Neural cell (in vitro differentiated cells): ENCODE results near the gene TACR2. TPM values are rescaled to one million over a fixed set of nuclear protein-coding genes. Genes with fewer than 3 reads are reported as not detected.

Source experiments
- H2AFZ ChIP-seq: fragments of 200-600, 300-800 bp; sonication (generic), shearing (Covaris generic); 2 replicates; pipeline ENCODE4 v1.6.0; 2014; ENCODE audit warnings: low read depth, mild to moderate bottlenecking, antibody characterized with exemption, low read length, moderate library complexity
- H3F3A ChIP-seq: fragments of 200-600 bp; shearing (Covaris generic); 2 replicates; pipeline ENCODE4 v1.6.1; 2016; ENCODE audit warnings: mild to moderate bottlenecking, moderate library complexity, mixed read lengths, antibody characterized with exemption, low read length; ENCODE audit not compliant: insufficient read depth, poor library complexity, severe bottlenecking
- H3K27ac ChIP-seq: fragments of 200-600, 300-800 bp; sonication (generic), shearing (Covaris generic); 2 replicates; pipeline ENCODE4 v1.5.1; 2014; ENCODE audit warnings: mild to moderate bottlenecking, low read length, moderate library complexity
- H3K27me3 ChIP-seq: fragments of 300-800, 200-600 bp; sonication (generic), shearing (Covaris generic); 2 replicates; pipeline ENCODE4 v1.6.0; 2014; ENCODE audit warnings: mild to moderate bottlenecking, low read depth, low read length, moderate library complexity; ENCODE audit not compliant: insufficient read depth
- H3K36me3 ChIP-seq: fragments of 300-800, 200-600 bp; sonication (generic), shearing (Covaris generic); 2 replicates; pipeline ENCODE4 v1.5.1; 2014; ENCODE audit warnings: mild to moderate bottlenecking, antibody characterized with exemption, low read length, moderate library complexity; ENCODE audit not compliant: insufficient read depth
- H3K4me2 ChIP-seq: fragments of 300-800, 200-600 bp; sonication (generic), shearing (Covaris generic); 2 replicates; pipeline ENCODE4 v1.6.0; 2014; ENCODE audit warnings: mild to moderate bottlenecking, low read length
- H3K4me3 ChIP-seq: fragments of 300-800, 200-600 bp; sonication (generic), shearing (Covaris generic); 2 replicates; pipeline ENCODE4 v1.5.1; 2014; ENCODE audit warnings: mild to moderate bottlenecking, low read length, moderate library complexity
- H3K79me2 ChIP-seq: fragments of 200-600 bp; shearing (Covaris generic); replicated peaks from 2 replicates; pipeline ENCODE4 v1.6.0; 2014; ENCODE audit warnings: mild to moderate bottlenecking, low read length, moderate library complexity; ENCODE audit not compliant: insufficient read depth
- H3K9ac ChIP-seq: fragments of 300-800, 200-600 bp; sonication (generic), shearing (Covaris generic); 2 replicates; pipeline ENCODE4 v1.6.1; 2016; ENCODE audit warnings: mild to moderate bottlenecking, low read length, mixed read lengths
- H3K9me2 ChIP-seq: fragments of 200-600 bp; shearing (Covaris generic); 2 replicates; pipeline ENCODE4 v1.6.1; 2016; ENCODE audit warnings: mild to moderate bottlenecking, low read length, mixed read lengths; ENCODE audit not compliant: insufficient read depth
- H3K9me3 ChIP-seq: fragments of 200-600, 300-800 bp; sonication (generic), shearing (Covaris generic); 2 replicates; pipeline ENCODE4 v1.6.1; 2016; ENCODE audit warnings: mild to moderate bottlenecking, mixed run types, low read length, moderate library complexity, mixed read lengths
- H4K20me1 ChIP-seq: fragments of 200-600 bp; shearing (Covaris generic); 2 replicates; pipeline ENCODE4 v1.6.1; 2016; ENCODE audit warnings: mild to moderate bottlenecking, mixed run types; ENCODE audit not compliant: insufficient read depth
- CTCF ChIP-seq: fragments of 450-650 bp; IDR thresholded peaks from 2 replicates; pipeline ENCODE4 v1.5.1; 2014; ENCODE audit warnings: antibody characterized with exemption, mild to moderate bottlenecking, moderate library complexity; ENCODE audit not compliant: poor library complexity, severe bottlenecking
- EP300 ChIP-seq: fragments of 450-650 bp; conservative IDR thresholded peaks from 2 replicates; pipeline ENCODE4 v1.6.1; 2014; ENCODE audit warnings: antibody characterized with exemption, mild to moderate bottlenecking, moderate library complexity; ENCODE audit not compliant: poor library complexity, severe bottlenecking
- EZH2 ChIP-seq: fragments of 200-600, 300-800 bp; shearing (Covaris generic), sonication (generic); IDR thresholded peaks from 2 replicates; pipeline ENCODE4 v1.6.1; 2014; ENCODE audit warnings: antibody characterized with exemption, low read length, borderline replicate concordance, mild to moderate bottlenecking; ENCODE audit not compliant: insufficient read depth, poor library complexity, severe bottlenecking
- MXI1 ChIP-seq: fragments of 450-650 bp; conservative IDR thresholded peaks from 2 replicates; pipeline ENCODE4 v1.6.1; 2014; ENCODE audit warnings: antibody characterized with exemption, mild to moderate bottlenecking; ENCODE audit not compliant: poor library complexity, severe bottlenecking
- POLR2AphosphoS5 ChIP-seq: IDR thresholded peaks from 2 replicates; pipeline ENCODE4 v1.6.1; 2012
- RAD21 ChIP-seq: fragments of 450-650 bp; conservative IDR thresholded peaks from 2 replicates; pipeline ENCODE4 v1.6.1; 2014; ENCODE audit warnings: antibody characterized with exemption, mild to moderate bottlenecking, moderate library complexity
- REST ChIP-seq: IDR thresholded peaks from 2 replicates; pipeline ENCODE4 v1.6.1; 2012; ENCODE audit warnings: borderline replicate concordance
- SMC3 ChIP-seq: fragments of 450-650 bp; conservative IDR thresholded peaks from 2 replicates; pipeline ENCODE4 v1.6.1; 2014; ENCODE audit warnings: antibody characterized with exemption, mild to moderate bottlenecking, moderate library complexity; ENCODE audit not compliant: poor library complexity
- TAF1 ChIP-seq: IDR thresholded peaks from 2 replicates; pipeline ENCODE4 v1.6.1; 2012; ENCODE audit warnings: low read depth
- polyA plus RNA-seq: library from polyadenylated mRNA; depleted of rRNA; stranded (reverse); fragments of >200 nt; gene quantifications from 2 replicates; pipeline ENCODE4 v1.2.3, GENCODE V29; 2014

The TACR2 gene
- polyA plus RNA-seq, 1 donor from 2014 or later = not detected

- no peaks in the 10 kb centered on the region for H3K36me3 ChIP-seq
- TF ChIP-seq EP300 = no peak
- TF ChIP-seq REST = no peak
- no peak for TF ChIP-seq TAF1
- TF ChIP-seq EZH2 = no peak
- no peak for TF ChIP-seq SMC3
- TF ChIP-seq RAD21 = no peak
- TF ChIP-seq MXI1 = no peak
- no peak for TF ChIP-seq POLR2AphosphoS5
- no peak for TF ChIP-seq CTCF
- H4K20me1 ChIP-seq = no peaks in the 10 kb centered on the region
- no peaks in the 10 kb centered on the region for H3K9me3 ChIP-seq
- no peaks in the 10 kb centered on the region for H3K27me3 ChIP-seq
- no peak overlapping the region for H3K4me3 ChIP-seq
- no peak overlapping the region for H3K27ac ChIP-seq
- H3F3A ChIP-seq = no peaks in the 10 kb centered on the region
- no peak overlapping the region for H3K4me2 ChIP-seq
- no peaks in the 10 kb centered on the region for H3K79me2 ChIP-seq
- H3K9me2 ChIP-seq = no peaks in the 10 kb centered on the region
- no peak overlapping the region for H3K9ac ChIP-seq
- H2AFZ ChIP-seq = no peak overlapping the region
Observed at GRCh38 chr10:69439813-69440506, 23.2 kb upstream of the TACR2 start.

DNA sequence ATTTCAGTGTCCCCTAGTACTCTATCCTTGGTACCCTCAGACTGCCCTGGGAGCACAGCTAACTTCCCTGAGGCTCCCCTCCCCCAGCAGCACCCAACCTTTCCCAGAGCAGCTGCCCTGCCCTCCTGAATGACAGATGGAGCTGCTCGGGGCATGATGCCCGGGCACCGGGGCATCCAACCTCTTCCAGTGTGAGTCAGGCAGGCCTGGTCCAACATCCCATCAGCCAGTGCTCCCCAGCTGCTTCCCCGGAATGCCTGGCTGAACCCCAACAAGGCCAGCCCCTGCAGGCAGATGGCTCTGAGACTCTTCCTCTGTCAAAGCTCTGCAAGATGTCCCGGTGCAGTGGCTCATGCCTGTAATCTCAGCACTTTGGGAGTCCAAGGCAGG, 22.6 kb upstream of the TACR2 start:
- Histone ChIP-seq H3K9ac (no peak overlapping the region), H3K4me3 (no peak overlapping the region), H3K9me2 (no peaks in the 10 kb centered on the region), H3K9me3 (no peaks in the 10 kb centered on the region), H3F3A (no peaks in the 10 kb centered on the region), H3K79me2 (no peaks in the 10 kb centered on the region), H3K27ac (no peak overlapping the region), H3K4me2 (no peak overlapping the region), H4K20me1 (no peaks in the 10 kb centered on the region), H3K36me3 (no peaks in the 10 kb centered on the region), H2AFZ (no peak overlapping the region), H3K27me3 (no peaks in the 10 kb centered on the region)
- no peak for TF ChIP-seq TAF1
- no peak for TF ChIP-seq CTCF
- no peak for TF ChIP-seq POLR2AphosphoS5
- TF ChIP-seq RAD21 = no peak
